GM18867 (cell line): ENCODE data around the gene RPS18.

Experiments used
- ATAC-seq: cut with Tn5 transposase; IDR thresholded peaks from one replicate; pipeline ENCODE4 v1.9.1; 2021; ENCODE audit warnings: mild to moderate bottlenecking, moderate library complexity; ENCODE audit not compliant: unreplicated experiment

The RPS18 gene

DNA sequence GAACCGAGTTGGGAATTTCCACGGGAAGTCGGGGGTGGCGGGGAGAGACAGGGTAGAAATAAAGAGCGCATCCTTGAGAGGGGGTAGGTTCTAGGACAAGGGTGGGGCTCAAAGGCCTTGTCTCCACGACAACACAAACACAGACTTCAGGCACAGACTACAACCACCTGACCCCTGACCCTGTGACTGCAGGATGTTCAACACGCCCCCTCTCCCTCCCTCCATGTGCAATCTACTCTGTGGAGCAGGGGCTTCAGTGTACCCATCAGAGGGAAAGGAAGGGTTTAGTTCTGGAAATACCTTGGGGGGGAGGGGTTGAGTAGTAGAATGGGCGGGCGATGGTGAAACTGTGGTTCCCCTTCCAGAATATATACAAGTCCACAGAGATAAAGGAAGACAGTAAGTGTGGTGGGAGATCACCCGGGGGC, 42.7 kb downstream of the RPS18 start:
- ATAC-seq: no peak

GRCh38 chr6:33314943-33315792, 43.3 kb downstream of the RPS18 start:
- ATAC-seq: no peak

GRCh38 chr6:33315793-33316602, 44.1 kb downstream of the RPS18 start:
- no peak for ATAC-seq

- no peak for ATAC-seq
Observed at GRCh38 chr6:33316603-33317418, 44.9 kb downstream of the RPS18 start.

DNA sequence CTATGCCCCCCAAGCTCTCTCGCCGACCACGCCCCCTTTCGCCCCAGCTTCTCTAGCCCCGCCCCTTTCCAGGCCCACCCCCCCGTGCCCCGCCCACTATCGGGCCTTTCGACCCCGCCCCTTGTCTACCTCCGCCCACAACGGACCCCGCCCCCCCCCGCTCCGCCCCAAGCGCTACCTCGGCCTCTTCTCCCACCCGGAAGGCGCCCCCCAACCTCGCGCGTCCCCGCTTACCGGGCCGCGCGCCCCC, 45.5 kb downstream of the RPS18 start:
- ATAC-seq: no peak

DNA sequence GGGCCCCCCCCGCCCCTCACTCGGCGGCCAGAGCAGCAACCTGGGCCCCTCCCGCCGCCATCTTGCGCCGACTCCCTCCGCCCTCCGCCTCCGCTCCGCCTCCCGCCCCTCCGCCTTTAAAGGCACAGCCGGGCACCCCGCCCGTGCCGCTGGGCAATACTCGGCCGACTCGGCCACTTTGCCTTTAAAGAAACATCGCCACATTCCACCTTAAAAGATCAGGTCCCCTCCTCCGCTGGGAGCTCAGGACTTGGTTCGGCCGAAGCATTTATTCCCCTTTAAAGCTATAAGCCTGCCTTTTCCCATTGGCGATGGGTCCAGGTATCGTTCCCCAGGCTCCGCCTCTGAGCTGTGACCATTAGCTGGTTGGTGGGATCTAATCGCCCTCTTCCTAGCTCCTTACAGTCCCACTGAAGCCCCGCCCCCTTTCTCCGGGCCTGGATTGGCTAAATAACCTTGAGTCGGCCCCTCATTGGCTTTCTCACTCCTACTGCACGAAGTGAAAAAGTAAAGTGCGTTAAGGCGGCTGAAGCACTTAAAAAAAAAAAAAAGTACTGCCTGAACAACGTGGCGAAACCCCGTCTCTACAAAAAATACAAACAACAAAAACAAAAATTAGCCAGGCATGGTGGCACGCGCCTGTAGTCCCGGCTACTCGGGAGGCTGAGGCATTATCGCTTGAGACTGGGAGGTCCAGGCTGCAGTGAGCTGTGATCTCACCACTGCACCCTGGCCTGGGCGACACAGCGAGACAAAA, 46.0 kb downstream of the RPS18 start, which contains the start of gene ZBTB22:
ZBTB22 (minus strand) TSS at position 76 of the 757 bp plus-strand sequence. CDS start 828 bp downstream, outside the sequence.
- peak; percentile 48 for ATAC-seq

DNA sequence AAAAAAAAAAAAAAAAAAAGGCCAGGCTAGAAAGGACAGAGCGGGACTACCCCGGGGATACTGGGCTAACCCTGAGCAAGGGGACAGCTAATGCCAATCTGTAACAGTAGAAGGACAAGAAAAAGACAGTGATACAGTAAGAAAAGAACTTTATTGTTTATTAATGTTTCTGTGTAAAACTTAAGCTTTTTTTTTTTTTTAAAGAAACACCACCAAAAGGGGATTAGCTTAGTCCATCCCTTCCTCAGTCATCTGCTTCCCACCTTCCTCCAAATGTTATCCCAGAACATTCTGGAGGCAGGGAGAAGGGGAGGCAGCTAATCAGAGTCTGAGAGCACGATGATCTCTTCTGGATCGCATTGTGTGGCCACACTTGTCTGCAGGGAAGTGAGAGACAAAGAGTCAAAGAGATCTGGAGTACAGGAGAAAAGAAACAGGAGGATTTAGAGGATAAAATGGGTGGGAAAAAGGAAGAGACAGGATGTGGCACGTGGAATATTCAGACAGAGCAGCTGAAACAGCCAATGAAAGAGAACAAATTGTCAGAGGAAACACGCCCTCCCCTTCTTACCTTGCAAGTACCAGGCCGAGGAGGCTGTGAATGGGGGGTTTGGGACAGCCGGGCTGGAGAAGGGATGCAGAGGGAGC, 46.7 kb downstream of the RPS18 start:
- no peak for ATAC-seq

- ATAC-seq: no peak
Observed at GRCh38 chr6:33319939-33320314, 48.1 kb downstream of the RPS18 start.

GRCh38 chr6:33320315-33321181, 48.7 kb downstream of the RPS18 start:
- ATAC-seq: no peak

DNA sequence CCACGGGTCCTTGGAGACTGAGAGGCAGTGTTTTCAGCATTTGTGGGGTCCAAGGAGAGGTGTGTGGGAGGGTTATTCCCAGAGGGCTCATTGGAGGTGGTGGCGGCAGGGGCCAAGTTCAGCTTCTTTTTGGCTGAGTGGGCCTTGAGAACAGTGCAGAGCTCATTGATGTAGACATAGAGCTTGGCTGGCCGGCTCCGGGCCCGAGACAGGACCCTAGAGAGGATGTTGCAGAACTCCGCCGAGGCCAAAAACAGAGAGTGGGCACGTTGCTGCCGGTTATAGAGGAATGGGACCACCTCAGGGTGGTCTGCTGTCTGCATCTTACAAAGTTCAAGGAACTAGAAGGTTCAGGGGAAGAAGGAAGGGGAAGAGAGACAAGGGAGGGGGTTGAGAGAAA, 49.4 kb downstream of the RPS18 start:
- ATAC-seq: no peak

DNA sequence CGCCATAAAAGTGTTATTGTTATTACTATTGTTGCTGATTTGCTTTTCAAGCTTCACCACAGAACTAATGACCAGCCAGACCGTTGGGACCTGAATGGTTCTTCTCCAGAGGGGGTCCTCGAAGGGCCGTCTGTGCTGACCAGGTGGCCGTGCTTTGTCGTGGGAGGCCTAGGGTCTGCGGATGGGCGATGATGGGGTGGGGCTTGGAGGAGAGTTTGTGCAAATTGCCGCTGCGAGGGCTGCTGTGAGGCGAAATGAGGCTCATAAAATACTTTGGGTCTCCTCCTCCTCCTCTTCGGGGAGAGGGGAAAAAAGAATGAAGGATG, 51.7 kb downstream of the RPS18 start:
- peak; percentile 0 for ATAC-seq

DNA sequence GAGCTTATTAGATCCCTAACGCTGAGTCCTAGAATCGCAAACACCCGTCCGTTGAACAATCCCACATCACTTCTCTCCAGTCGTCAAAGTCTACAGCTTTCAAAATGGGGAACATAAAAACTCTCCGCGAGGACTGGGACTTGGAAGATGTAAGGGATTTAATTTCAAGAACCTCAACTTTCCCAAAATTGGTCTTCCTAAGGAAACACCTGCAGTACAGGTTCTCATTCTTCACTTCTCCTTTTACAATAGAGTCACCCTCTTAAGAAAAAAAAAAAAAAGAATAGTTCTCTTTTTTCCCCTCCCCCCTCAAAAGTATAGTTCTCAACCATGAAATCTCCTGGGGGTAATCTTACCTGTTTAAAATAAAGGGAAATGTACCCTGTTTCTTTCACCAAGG, 52.2 kb downstream of the RPS18 start:
- ATAC-seq: no peak
